GM18868 (cell line): ENCODE data around the gene LAMTOR5.
"Not testable (repeated sequence)": the region's sequence is repeated elsewhere in the genome, so short reads cannot be mapped to it uniquely, and the experiment has no call there.

Experiments used
- ATAC-seq: cut with Tn5 transposase; IDR thresholded peaks from one replicate; pipeline ENCODE4 v1.9.1; 2021; ENCODE audit warnings: mild to moderate bottlenecking, moderate library complexity; ENCODE audit not compliant: unreplicated experiment

Gene LAMTOR5

DNA sequence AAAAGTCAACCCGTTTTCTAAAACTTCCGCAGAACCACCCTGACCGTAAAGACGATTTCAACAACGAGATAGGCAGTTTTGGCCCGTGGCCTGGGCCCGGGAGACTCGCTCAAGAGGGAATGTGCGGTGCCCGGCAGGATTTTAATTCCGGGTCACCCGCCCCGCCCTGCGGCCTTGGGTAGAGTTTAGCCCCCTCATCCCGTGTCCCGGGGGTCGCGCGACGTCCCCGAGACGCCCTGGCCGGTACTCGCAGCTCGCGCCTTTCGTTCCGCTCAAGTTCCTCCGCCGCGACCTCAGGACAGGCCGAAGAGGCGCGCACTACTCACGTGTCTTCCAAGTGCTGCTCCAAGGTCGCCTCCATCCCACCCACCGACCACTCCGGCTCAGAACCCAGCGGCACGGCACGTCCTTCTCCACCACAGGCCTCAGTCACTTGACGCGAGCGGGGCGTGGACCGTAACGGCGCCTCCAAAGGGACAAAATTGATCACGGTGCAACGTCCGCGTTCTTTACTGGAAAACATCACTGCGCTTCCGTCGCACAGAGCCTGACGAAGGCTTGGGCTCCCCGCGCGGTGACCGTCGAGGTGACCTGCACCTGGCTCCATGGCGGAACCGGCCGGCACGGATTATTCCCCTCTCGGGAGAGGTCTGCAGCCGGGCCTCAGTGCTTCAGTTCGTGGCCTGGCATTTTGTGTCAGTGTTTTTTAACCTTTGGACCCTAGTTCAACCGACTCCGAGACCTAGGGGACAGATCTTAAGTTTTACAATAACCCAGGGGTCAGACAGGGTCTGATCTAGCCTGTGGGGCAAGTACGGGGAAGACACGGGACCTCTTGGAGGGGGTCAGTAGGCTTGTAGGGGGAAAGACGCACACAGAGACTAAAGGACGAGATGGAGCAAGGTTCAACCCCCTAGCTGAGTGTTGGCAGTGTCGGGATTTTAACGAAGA, at the start of gene LAMTOR5:
TSS of gene LAMTOR5 (minus strand) at position 435 of the 951 bp plus-strand sequence. CDS start at position 361, 74 bp downstream.
- ATAC-seq: peak; percentile 86

DNA sequence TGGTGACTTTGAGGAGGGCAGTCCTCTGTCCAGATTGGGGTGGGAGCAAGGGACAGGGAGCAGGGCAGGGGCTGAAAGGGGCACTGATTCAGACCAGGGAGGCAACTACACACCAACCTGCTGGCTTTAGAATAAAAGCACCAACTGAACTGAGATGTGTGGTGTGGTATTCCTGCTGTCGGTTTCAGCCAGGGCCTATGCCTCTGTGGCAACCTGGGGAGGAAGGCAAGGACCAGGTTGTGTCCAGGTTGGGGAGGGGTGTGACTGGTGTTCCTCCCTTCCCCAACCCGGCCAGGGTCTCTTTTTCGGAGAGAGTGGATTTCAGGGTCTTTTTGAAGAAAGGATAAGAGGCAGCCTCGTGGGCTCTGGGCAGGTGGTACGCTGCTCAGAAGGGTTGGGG, 49.7 kb upstream of the LAMTOR5 start:
- ATAC-seq: no peak

DNA sequence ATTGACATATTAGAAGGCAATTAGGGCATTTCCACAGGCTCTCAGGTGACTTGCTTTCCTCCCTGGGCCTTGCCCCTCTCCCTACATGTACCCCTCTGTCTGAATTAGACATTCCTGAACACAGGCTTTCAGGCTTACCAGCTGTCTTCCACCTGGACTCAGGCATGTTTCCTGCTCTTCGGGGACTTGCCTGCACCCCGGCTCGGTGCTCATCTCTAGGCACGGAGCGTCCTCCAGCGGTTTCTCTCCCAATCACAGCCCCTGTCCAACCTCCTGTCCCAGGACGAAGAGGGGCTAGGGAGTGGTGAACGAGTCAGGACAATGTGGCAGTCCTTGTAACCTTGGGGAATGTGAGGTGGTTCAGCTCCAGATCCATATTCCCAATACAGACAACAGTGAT, 47.7 kb upstream of the LAMTOR5 start:
- ATAC-seq: no peak

DNA sequence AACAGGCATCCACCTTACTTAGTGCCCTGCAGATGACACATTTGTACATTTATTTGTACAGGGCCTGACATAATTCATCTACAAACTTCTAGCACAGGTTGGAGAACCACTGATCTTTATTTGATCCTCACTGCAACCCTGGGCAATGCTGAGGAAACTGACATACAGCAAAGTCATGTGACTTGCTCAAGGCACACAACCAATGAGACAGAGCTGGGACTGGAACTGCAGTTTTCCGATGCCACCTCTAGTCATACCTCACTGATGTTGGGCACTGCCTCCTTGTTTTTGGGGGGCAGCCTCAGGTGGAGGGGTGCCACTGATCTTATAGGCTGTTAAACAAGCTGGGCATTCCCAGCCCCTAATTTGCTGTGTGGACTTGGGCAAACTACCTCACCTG, 46.8 kb upstream of the LAMTOR5 start:
- ATAC-seq: no peak

DNA sequence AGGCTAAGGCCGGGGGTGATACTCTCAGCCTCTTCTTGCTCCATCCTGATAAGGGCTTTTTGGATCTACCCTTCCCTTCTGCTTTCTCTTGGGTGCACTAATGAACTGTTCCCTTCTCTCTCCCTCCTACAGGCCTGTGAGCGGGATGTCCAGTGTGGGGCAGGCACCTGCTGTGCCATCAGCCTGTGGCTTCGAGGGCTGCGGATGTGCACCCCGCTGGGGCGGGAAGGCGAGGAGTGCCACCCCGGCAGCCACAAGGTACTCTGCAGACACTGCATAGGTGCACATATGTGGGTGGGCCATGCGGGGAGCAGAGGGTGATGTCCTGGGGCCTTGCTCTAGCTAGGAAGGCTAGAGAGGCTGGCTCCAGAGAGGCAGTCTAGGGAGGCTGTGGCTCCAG, 46.3 kb upstream of the LAMTOR5 start:
- no peak for ATAC-seq

DNA sequence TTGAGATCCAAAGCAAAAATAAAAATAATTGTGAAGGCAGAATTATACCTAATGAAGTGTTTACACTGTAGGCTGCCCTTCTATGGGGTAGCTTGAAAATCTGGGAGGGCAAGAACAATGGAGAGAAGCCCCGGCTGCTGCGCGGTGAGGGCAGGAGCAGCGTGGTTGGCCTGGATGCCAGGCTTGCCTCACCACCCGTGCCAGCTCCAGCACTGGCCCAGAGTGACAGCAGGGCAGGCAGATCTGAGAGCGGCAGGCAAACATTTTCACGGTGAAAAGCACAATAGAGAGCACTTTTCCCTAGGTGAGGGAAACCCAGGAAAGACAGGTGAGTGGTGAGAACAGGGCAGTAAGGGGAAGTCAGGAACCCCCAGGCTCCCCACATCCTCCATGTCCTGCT, 44.8 kb upstream of the LAMTOR5 start:
- ATAC-seq: no peak

DNA sequence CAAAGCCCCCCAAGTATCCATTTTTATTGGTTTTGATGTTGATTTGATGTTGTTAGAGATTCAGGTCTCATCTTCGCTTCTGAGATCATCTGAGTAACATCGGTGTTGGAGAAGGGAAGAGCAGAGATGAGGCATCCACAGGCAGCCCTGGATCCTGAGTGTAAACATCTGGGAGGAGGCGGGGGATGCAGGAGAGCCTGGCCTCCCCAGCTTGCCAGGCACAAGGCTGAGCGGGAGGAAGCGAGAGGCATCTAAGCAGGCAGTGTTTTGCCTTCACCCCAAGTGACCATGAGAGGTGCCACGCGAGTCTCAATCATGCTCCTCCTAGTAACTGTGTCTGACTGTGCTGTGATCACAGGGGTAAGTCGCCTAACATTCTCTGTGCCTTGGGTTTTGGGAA, 43.4 kb upstream of the LAMTOR5 start, which contains the start of gene PROK1:
TSS of gene PROK1 (plus strand) at position 221 of the 400 bp plus-strand sequence. CDS start at position 289, 68 bp downstream.
- no peak for ATAC-seq

DNA sequence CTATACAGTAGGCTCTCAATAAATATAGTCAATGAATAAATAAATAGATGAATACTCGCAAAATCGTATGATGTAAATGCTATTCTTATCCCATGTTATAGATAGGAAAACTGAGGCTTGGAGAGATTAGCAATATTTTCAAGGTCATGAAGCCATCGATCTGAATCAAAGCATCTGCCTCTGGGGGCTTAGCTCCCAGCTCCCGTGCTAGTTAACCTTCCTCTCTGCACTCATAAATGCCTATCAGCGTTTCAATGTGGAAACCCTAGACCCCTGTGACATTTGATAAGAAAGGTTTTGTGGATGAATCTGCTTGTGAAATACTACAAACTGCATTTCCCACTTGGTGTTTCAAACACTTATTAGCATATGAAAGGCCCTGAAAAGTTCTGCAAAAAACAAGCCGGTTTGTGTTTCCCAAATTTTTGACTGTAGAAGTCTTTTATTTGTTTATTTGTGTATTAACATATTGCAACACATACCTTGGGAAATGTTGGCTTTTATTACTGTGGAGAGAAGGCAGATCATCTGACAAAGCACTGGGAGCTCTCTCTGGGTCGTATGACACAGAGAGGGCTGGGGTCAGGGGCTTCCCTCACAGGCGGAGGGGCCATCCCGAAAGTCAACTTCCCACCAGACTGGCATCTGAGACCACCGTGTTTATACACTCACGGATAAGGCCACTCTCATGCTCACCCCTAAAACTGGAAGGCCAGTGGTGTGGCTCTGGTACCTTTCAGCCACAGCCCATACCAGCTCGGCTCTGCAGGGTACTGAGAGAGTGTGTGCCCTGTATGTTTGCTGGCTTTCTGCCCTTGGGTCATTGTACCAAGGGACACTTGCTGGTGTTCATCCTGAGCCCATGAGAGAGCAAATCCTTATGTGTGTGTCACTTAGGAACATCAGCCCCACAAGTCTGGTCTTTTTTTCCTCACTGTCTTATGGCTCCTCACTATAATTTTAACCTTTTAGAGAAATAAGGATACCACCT, 42.5 kb upstream of the LAMTOR5 start:
- ATAC-seq: no peak

DNA sequence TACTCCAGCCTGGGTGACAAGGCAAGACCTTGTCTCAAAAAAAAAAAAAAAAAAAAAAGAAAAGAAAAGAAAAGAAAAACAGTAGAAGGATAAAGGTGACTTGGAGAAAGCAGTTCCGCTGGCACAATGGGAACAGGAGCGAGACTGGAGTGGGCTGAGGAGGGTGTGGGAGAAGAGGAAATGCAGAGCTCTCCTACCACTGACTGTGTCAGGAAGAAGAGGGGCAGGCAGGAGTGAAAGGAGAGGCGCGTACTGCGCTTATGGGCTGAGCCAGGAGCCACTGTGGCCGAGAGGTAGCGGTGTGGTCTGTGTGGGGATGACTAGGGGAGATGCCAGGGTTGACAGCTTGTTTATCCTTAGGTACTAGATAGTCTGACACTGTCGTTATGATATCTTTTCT, 37.1 kb upstream of the LAMTOR5 start:
- no peak for ATAC-seq

DNA sequence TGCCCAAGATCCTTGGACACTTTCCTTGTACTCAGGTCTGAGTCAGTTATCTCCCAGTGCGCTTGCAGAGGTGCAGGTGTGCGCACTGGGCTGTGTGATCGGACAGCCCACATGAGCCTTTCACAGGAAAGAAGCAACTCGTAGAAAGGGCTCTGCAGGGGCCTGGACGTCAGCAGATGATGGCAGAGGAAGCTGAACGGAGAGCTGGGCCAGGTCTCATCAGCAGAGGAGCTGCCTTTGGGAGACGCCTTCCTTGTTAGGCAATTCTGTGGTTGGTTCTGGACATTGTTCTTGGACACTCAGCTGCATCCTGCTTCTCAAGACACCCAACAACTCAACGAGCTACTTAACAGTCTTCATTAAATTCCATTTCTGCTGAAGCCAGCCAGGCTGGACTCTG, 36.0 kb upstream of the LAMTOR5 start:
- ATAC-seq: no peak

DNA sequence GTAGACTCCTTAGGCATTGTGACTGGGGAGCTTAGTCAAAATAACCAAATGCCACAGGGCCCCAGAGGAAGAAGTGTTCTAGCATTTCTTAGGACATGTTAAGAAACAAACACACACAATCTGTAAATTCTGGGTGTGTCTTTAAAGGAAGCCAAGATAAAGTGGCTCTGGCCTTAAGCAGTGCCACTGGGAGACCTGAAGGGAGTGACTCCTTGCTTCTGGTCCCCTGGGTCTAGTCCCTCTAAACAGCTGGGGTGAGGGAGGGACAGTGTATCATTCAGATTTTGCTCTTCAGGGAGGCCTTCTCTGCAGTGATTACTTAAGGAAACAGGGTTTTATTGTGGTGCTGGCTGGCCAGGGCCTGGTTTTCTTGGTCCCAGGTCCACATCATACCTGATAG, 34.4 kb upstream of the LAMTOR5 start:
- ATAC-seq: no peak

DNA sequence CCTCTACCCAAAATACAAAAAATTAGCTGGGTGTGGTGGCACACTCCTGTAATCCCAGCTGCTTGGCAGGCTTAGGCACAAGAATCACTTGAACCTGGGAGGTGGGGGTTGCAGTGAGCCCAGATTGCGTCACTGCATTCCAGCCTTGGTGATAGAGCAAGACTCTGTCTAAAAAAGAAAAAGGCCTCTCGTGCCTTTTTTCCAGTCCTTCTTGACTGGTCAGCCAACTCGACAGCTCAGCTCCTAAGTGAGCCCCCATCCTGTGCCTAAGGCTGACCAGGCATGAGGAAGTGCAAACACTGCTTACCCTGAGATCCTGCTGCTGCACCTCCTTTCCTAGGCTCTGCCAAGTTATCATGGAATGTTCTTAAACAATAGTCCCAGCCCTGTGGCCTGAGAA, 33.4 kb upstream of the LAMTOR5 start:
- ATAC-seq: no peak

DNA sequence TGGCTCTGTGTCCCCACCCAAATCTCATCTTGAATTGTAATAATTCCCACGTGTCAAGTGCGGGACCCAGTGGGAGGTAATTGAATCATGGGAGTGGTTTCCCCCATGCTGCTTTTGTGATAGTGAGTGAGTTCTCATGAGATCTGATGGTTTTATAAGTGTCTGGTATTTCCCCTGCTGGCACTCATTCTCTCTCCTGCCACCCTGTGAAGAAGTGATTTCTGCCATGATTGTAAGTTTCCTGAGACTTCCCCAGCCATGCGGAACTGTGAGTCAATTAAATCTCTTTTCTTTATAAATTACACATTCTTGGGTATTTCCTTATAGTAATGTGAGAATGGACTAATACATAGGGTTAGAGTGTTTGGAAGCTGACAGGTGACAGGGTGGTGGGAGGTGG, 32.4 kb upstream of the LAMTOR5 start:
- not testable (repeated sequence) for ATAC-seq

DNA sequence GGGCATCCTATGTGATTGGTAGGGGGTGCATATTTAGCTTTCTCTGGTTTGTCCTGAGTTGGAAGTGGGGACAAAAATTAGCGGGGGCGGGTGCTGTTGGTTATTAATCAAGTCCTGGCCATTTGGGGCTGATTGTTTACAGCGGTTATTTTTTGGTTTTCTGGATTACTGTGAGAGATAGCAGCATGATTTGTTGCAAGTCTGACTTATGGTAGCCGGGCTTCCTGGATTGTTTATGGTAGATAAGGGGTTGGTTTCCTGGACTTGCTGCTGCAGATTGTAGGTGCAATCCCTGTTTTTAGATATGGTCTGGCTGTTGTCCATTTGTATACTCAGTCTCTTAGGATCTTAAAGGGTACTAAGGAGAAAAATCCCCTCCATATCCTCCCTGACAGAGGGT, 31.4 kb upstream of the LAMTOR5 start:
- ATAC-seq: no peak

DNA sequence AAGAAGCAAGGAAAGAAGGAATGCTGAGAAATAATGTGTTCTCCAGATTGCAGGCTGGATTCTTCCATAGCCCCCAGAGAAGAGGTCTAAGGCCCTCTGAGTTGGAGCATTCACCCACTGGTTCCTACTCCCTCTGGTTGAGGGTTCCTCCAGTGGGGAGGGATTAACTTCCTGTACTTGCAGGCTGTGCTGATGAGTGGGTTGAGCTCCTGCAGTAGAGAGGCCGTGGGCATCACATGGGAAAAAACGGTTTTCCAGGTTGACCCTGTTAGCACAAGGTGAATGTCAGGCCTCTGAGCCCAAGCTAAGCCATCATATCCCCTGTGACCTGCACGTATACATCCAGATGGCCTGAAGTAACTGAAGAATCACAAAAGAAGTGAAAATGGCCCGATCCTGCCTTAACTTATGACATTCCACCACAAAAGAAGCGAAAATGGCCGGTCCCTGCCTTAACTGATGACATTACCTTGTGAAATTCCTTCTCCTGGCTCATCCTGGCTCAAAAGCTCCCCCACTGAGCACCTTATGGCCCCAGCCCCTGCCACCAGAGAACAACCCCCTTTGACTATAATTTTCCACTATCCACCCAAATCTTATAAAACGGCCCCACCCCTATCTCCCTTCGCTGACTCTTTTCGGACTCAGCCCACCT, 30.3 kb upstream of the LAMTOR5 start:
- not testable (repeated sequence) for ATAC-seq

DNA sequence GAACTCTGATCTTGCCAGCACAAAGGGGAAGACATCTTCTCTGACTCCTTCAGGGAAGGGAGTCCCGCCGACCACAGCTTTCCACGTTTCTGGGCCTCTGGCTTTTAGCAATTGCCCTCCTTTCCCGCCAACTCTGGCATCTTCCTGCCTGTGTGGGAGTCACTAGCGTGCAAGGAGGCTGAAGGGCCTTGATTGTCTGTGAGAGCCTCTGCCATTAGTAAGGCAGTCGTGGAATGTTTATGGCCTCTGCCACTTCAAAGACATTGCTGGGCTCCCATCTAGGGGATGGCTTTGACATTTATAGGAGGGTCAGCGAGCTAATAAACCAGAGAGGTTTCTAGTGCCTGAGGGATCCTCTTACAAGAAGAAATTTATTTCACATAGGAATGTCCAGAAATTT, 29.1 kb upstream of the LAMTOR5 start:
- ATAC-seq: no peak

DNA sequence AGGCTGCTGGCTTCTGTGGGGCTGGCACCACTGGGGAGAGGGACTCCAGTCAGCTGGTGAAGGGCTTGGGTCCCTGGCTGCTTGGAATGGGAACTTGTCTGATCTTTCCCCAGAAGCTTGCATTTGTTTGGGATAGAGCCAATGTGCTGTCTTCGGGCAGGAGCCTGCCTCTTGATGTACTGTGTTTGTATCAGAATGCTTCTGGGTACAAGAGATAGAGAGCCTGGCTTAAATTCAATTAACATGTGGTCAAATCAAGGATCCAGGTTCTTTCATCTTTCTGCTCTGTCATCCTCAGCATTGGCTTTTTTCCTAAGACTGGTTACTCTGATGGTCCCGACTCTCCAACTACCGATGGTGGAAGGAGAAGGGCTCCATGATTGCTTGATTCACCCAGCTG, 27.5 kb upstream of the LAMTOR5 start:
- no peak for ATAC-seq

DNA sequence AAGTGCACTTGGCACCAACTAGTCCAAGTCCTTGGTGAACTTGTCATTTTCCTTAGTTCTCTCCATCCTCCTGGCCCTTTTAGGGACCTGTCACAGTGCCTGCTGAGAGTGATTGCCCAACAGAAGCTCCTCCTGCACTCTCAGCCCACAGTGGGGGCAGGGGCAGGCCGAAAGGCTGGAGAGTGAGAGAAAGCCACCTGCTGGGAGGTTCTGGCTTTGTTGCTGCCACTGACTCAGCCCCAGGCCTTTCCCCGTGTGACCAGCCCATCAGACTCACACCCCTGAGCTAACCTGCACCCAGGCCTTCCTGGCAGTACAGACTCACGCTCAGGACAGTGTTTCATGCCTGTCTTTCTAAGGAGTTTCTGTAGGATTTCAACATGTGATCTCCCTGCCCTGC, 26.3 kb upstream of the LAMTOR5 start:
- no peak for ATAC-seq

DNA sequence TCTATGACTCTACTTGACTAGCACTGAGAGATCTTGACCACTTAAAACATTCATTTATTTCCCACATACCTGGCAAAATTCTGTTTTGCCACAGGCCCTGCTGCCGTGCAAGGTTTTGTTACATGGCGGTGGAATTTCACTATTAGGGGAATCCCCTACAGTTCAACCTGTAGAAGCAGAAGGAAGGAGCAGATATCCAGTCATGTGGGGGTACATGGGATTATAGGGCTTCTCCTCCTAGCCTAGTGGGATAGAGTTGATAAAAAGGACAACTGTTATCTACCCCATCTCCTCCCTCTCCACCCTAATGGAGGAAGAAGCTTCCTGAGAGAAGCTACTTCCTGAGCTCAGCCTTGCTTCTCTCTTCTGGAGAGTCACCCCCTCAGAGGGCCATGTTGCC, 25.7 kb upstream of the LAMTOR5 start:
- no peak for ATAC-seq

DNA sequence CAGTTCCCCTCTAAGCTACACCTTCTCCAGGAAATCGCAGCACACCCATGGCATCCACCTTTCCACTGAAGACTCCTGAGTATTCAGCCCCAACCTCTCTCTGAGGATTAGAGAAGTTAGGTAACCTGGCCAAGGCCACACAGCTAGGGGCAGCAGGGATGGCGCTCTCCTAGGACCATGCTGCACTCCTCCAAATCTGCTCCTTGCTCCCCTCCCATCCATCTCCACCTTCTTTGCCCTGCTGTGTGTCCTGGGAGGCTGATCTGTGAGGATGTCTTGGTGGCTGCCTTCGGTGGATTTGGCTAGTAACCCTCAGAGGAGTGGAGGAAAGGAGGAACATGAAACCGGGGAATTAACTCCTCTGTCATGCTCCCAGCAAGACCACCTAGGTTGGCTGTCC, 23.4 kb upstream of the LAMTOR5 start:
- ATAC-seq: no peak

DNA sequence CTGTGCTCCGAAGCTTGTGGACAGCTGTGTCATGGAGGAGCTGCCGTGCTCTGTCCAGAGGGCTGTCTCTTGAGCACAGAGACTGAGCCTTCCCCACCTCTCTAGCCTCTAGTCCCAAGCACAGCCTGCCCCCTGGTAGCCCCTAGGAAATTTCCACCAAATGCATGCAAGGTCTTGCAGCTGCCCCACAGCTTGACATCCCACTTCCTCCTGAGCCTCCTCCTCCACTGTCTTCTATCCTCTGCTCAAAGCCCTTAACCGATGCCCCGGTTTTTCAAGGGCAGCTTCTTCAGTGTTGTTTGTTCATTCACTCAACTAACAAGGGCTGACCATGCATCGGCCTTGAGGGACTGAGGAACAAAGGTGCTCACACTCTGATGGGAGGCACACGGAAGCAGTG, 22.9 kb upstream of the LAMTOR5 start:
- ATAC-seq: no peak
